Erythroblast (primary cell): Measurements from ENCODE around the gene C3orf80.

Experiments
- GATA1 ChIP-seq: IDR thresholded peaks from 2 replicates; pipeline ENCODE4 v1.6.1; 2011; ENCODE audit warnings: low read depth, mild to moderate bottlenecking, control low read depth, low read length, moderate library complexity
- POLR2A ChIP-seq: IDR thresholded peaks from 2 replicates; pipeline ENCODE4 v1.6.1; 2011; ENCODE audit warnings: mild to moderate bottlenecking, low read length

GRCh38 chr3:160195106-160195505 lies 30.1 kb upstream of the C3orf80 start:
- no peak for TF ChIP-seq POLR2A
- TF ChIP-seq GATA1 = no peak
